ENCODE data around the gene HBM. TPM values are rescaled to one million over a fixed set of nuclear protein-coding genes. Genes with fewer than 3 reads are reported as not detected.

HBM gene
- total RNA-seq, 4 donors from 2014 or later = 3.0 TPM; not detected in 3

GRCh38 chr16:125011-125410, 40.8 kb upstream of the HBM start:
- Histone ChIP-seq H3K4me1 (no peaks in the 10 kb centered on the region), H3K4me3 (no peak overlapping the region), H3K27ac (no peak overlapping the region), H3K36me3 (peaks cover 0 to 32% of the 10 kb centered on the region in 2 donors), H3K9me3 (no peaks in the 10 kb centered on the region), H3K27me3 (no peaks in the 10 kb centered on the region)
- TF ChIP-seq POLR2AphosphoS5 (IDR thresholded peaks at IDR 0.05) (no peak), CTCF (IDR thresholded peaks at IDR 0.05) (no peak), EP300 (IDR thresholded peaks at IDR 0.05) (no peak), POLR2A (IDR thresholded peaks at IDR 0.05) (no peak)
- ATAC-seq = no peak
- 75 to 93% methylated on average over 2 to 3 of the region's 3 CpGs for WGBS, 2 donors (ENCODE audit: low coverage in 1 of 2)

- no peaks in the 10 kb centered on the region for H3K27me3 ChIP-seq
- TF ChIP-seq POLR2AphosphoS5 (IDR thresholded peaks at IDR 0.05) (no peak), EP300 (IDR thresholded peaks at IDR 0.05) (no peak), CTCF (IDR thresholded peaks at IDR 0.05) (no peak), POLR2A (IDR thresholded peaks at IDR 0.05) (no peak)
These were observed 36.7 kb upstream of the HBM start for GRCh38 chr16:129075-129474.

GRCh38 chr16:130533-131173, 35.1 kb upstream of the HBM start:
- 86 to 89% methylated on average over 3 to 11 of the region's 15 CpGs for WGBS, 2 donors (ENCODE audit: low coverage in 1 of 2)

More at GRCh38 chr16:129075-129474, 36.7 kb upstream of the HBM start:
- Histone ChIP-seq H3K9me3 (no peaks in the 10 kb centered on the region), H3K4me3 (no peak overlapping the region), H3K36me3 (peaks cover 0 to 12% of the 10 kb centered on the region in 2 donors), H3K4me1 (no peaks in the 10 kb centered on the region), H3K27ac (no peak overlapping the region)
- no peak for ATAC-seq
- 80 to 100% methylated on average over 1 of the region's 2 CpGs for WGBS, 2 donors (ENCODE audit: low coverage in 1 of 2)

DNA sequence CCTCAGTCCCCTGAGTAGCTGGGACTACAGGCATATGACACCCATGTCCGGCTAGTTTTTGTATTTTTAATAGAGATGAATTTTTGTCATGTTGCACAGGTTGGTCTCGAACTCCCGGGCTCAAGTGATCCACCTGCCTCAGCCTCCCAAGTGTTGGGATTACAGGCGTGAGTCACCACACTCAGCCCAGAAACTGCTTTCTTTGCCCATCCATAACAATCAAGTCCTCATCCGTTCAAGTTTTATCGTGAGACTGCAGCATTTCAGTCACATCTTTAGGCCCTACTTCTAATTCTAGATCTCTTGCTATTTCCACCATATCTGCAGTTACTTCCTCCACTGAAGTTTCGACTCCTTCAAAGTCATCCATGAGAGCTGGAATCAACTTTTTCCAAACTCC, 33.7 kb upstream of the HBM start:
- TF ChIP-seq POLR2AphosphoS5 (IDR thresholded peaks at IDR 0.05) (no peak), CTCF (IDR thresholded peaks at IDR 0.05) (no peak), POLR2A (IDR thresholded peaks at IDR 0.05) (no peak)

More at GRCh38 chr16:130533-131173, 35.1 kb upstream of the HBM start:
- Histone ChIP-seq H3K9me3 (no peaks in the 10 kb centered on the region), H3K27me3 (no peaks in the 10 kb centered on the region), H3K4me1 (no peaks in the 10 kb centered on the region), H3K4me3 (no peak overlapping the region), H3K36me3 (peaks cover 0 to 3% of the 10 kb centered on the region in 2 donors), H3K27ac (no peak overlapping the region)
- TF ChIP-seq POLR2A (IDR thresholded peaks at IDR 0.05) (no peak), POLR2AphosphoS5 (IDR thresholded peaks at IDR 0.05) (no peak), CTCF (IDR thresholded peaks at IDR 0.05) (no peak)
- no peak for ATAC-seq

DNA sequence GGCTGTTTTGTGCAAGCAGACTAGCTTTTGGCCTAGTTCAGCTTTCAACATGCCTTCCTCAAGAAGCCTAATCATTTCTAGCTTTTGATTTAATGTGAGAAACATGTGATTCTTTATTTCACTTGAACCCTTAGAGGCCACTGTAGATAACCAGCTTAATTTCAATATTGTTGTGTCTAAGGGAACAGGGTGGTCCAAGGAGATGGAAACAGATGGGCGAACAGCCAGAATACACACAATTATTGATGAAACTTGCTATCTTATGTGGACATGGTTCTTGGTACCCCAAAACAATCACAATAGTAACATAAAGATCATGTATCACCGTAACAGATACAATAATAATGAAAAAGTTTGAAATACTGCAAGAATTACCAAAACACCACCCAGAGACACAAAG, 32.1 kb upstream of the HBM start:
- ATAC-seq = no peak
- no peak overlapping the region for H3K4me3 ChIP-seq
- H3K36me3 ChIP-seq = peaks cover 0 to 3% of the 10 kb centered on the region in 2 donors
- H3K4me1 ChIP-seq = peaks cover 0 to 20% (median 0%) of the 10 kb centered on the region in 3 donors
- no peak for TF ChIP-seq POLR2AphosphoS5 (IDR thresholded peaks at IDR 0.05)
- no peak for TF ChIP-seq CTCF (IDR thresholded peaks at IDR 0.05)
- no peak for TF ChIP-seq POLR2A (IDR thresholded peaks at IDR 0.05)
- TF ChIP-seq EP300 (IDR thresholded peaks at IDR 0.05) = no peak
- H3K27ac ChIP-seq = no peak overlapping the region
- WGBS, 2 donors (ENCODE audit: low coverage in 1 of 2) = 84 to 100% methylated on average over 2 of the region's 2 CpGs
- no peaks in the 10 kb centered on the region for H3K9me3 ChIP-seq
- H3K27me3 ChIP-seq = no peaks in the 10 kb centered on the region

More for the DNA sequence above, 33.7 kb upstream of the HBM start:
- peaks cover 0 to 3% of the 10 kb centered on the region in 2 donors for H3K36me3 ChIP-seq
- no peak overlapping the region for H3K4me3 ChIP-seq
- no peak overlapping the region for H3K27ac ChIP-seq
- no peaks in the 10 kb centered on the region for H3K9me3 ChIP-seq
- ATAC-seq = no peak
- H3K27me3 ChIP-seq = no peaks in the 10 kb centered on the region
- H3K4me1 ChIP-seq = peaks cover 0 to 11% (median 0%) of the 10 kb centered on the region in 3 donors
- 89 to 90% methylated on average over 6 to 7 of the region's 7 CpGs for WGBS, 2 donors (ENCODE audit: low coverage in 1 of 2)

Data from gastroesophageal sphincter (tissue), 4 donors.